Stimulated activated naive CD8-positive, alpha-beta T cell treated with anti-CD3 and anti-CD28 coated beads, Interleukin-15, Interleukin-2, amounts not matched to agents 100 ng/mL and 50 ng/mL, for 24 hours (primary cell): ENCODE data around the gene EEFSEC.
A peak's percentile ranks its signal among the peaks of the same experiment; 100 is the strongest.

Experiments used
- H3K27ac Mint-ChIP-seq: one replicate; pipeline ENCODE4 v1.8.0; 2021; ENCODE audit warnings: mild to moderate bottlenecking, mixed read lengths
- H3K27me3 Mint-ChIP-seq: one replicate; pipeline ENCODE4 v1.8.0; 2021; ENCODE audit warnings: mixed read lengths
- H3K36me3 Mint-ChIP-seq: one replicate; pipeline ENCODE4 v1.8.0; 2021; ENCODE audit warnings: low read depth, mixed read lengths
- H3K4me1 Mint-ChIP-seq: one replicate; pipeline ENCODE4 v1.8.0; 2021; ENCODE audit warnings: low read depth, mixed read lengths
- H3K4me3 Mint-ChIP-seq: one replicate; pipeline ENCODE4 v1.8.0; 2021; ENCODE audit warnings: mild to moderate bottlenecking, mixed read lengths
- H3K9me3 Mint-ChIP-seq: one replicate; pipeline ENCODE4 v1.8.0; 2021; ENCODE audit warnings: mixed read lengths

The EEFSEC gene

DNA sequence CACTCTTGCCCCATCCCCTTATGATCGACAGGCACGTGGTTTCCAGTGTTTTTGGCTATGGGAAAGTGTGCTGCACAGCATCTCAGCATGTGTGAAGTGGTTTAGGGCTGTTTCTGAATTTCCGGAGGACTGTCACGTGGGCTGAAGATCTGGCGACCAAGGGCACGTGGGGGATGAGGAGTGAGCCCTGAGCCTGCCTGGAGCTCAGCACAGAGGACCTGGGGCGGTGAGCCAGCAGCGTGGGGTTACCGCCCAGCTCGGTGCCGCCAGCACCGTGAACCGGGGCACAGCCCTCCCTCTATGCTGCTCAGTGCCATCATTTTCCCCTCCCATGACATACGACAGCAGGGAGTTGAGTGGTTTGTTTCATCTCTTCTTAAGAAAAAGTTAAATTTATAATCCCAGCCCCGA is 163.2 kb downstream of the EEFSEC start:
- H3K36me3 Mint-ChIP-seq = peaks cover 10% of the 10 kb centered on the region
- H3K27ac Mint-ChIP-seq = peak overlapping the region; percentile 66
- H3K4me3 Mint-ChIP-seq = no peak overlapping the region
- H3K9me3 Mint-ChIP-seq = no peaks in the 10 kb centered on the region
- peaks cover 25% of the 10 kb centered on the region for H3K4me1 Mint-ChIP-seq
- no peaks in the 10 kb centered on the region for H3K27me3 Mint-ChIP-seq

DNA sequence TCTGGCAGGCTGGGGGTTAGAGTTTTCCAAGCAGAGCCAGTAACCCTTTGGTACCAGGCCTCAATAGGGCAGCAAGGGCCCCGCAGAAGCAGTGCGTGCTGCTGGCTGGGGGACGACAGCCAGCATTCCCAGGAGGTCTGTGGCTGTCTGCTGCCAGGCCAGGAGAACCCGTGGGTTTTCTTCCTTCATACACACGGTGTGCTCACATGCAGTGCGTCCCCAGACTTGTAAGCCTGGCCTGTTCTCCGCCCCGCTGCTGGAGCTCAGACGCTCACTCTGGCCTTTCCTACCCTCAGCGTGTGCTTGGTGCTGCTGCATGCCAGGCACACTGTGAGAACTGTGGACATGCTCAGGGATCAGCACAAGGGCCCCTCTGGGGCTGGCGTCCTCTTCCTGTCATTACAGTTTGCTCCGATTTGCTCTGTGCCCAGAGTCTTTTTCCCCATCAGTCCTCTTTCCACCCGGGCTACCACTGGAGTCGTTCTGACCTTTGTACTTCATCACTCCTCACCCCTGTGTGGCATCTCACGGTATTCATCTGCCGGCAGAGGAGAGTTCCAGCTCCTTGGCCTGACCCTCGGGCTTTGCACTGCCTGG is 163.9 kb downstream of the EEFSEC start:
- H3K27ac Mint-ChIP-seq = peak overlapping the region; percentile 66
- no peaks in the 10 kb centered on the region for H3K9me3 Mint-ChIP-seq
- H3K4me1 Mint-ChIP-seq = peaks cover 25% of the 10 kb centered on the region
- peaks cover 7% of the 10 kb centered on the region for H3K36me3 Mint-ChIP-seq
- H3K27me3 Mint-ChIP-seq = no peaks in the 10 kb centered on the region
- no peak overlapping the region for H3K4me3 Mint-ChIP-seq

DNA sequence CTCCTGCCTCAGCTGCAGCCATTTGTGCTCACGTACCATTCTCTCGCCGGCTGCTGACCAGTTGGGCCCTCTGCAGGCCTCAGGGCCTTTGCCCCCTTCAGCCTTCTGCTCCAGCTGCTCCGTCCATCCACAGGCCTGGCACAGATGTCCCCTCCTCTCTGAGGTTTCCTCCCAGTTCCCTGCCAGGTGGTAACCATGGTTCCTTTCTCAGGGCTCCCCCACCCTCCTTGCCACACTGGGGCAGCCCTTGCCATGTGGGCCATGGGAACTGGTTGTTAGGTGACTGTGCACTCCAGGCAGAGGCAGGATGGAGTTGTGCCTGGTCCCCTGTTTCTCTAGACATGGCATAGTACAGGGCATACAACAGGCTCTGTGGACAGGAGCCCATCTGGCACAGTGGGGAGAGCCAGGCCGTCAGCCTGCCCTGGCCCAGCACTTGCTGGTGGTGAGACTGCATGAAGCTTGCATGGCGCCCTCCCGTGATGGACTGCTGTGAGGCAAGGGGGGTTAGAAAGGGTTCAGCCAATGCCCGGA is 164.5 kb downstream of the EEFSEC start:
- Mint-ChIP-seq H3K4me1 (peaks cover 25% of the 10 kb centered on the region), H3K4me3 (no peak overlapping the region), H3K27ac (no peak overlapping the region), H3K9me3 (no peaks in the 10 kb centered on the region), H3K36me3 (peaks cover 7% of the 10 kb centered on the region), H3K27me3 (no peaks in the 10 kb centered on the region)

DNA sequence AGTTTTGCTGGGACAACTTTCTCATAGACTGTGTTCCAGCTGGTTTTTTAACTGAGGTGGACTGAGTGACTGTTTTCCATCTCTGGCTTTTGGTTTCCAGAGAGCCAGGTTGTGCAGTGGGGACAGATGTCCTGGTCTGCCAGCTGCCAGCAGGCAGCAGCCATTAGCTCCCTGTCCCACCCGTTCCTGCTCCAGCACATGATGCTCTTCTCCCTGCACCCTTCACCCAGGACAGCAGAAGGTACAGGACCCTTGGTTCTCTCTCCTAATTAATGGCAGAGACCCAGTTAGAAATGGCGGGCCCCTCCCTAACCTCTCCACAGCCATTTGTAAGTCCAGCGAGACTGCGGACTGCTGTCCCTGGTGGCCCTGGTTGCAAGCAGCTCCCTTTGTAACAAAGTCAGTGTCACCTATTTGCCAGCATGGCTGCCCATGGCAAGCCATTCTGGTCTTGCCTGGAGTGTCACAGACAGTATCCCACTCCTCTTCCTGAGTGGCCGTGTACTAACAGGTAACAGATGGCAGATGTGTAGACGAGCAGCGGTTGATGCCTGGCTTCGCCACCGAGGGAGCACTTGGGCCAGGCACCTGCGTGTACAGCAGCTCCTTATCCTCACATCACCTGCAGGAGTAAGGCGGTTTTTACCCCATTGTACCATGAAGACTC is 165.1 kb downstream of the EEFSEC start:
- Mint-ChIP-seq H3K27me3 (no peaks in the 10 kb centered on the region), H3K36me3 (peaks cover 7% of the 10 kb centered on the region), H3K9me3 (no peaks in the 10 kb centered on the region), H3K4me3 (no peak overlapping the region), H3K4me1 (peaks cover 25% of the 10 kb centered on the region), H3K27ac (no peak overlapping the region)

DNA sequence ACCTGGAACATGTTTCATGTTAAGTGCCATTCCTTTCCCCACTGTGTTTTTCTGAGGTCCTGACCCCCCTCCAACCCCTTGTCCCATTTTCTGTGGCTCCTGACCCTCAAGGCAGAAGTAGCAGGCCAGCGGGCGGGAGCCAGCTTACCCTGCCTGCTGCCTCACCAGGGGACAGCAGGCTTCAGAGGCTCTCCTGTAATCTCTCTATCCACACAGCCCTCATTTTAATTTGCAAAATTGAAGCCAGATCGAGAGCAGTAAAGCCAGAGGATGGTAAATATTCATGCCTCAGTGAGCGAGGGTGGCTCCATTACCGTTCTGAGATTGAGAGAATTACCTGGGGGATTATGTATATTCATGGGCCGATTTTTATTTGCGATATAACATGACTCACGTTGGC is 165.8 kb downstream of the EEFSEC start:
- Mint-ChIP-seq H3K27me3 (no peaks in the 10 kb centered on the region), H3K36me3 (peaks cover 7% of the 10 kb centered on the region), H3K27ac (no peak overlapping the region), H3K4me3 (no peak overlapping the region), H3K9me3 (no peaks in the 10 kb centered on the region), H3K4me1 (peaks cover 25% of the 10 kb centered on the region)

DNA sequence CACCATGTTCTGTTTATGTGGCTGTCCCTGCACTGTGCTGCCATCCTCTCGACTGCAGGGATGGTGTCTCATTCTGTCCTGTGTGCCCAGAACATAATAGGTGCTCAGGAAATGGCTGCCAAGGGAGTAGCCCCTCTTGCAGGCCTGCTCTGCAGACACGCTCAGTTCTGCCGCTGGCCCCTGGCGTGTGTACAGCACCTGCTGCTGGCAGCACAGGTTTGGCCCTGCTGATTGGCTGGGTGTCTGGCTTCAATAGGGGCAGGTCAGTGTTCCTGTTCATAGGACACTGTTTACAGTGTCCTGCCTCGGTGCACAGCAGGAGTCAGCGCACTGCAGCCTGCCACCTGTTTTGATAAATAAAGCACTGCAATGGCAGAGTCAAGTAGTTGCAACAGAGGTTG is 166.5 kb downstream of the EEFSEC start:
- H3K9me3 Mint-ChIP-seq = no peaks in the 10 kb centered on the region
- H3K4me3 Mint-ChIP-seq = no peak overlapping the region
- H3K36me3 Mint-ChIP-seq = peaks cover 7% of the 10 kb centered on the region
- H3K4me1 Mint-ChIP-seq = peaks cover 25% of the 10 kb centered on the region
- H3K27me3 Mint-ChIP-seq = no peaks in the 10 kb centered on the region
- H3K27ac Mint-ChIP-seq = no peak overlapping the region

DNA sequence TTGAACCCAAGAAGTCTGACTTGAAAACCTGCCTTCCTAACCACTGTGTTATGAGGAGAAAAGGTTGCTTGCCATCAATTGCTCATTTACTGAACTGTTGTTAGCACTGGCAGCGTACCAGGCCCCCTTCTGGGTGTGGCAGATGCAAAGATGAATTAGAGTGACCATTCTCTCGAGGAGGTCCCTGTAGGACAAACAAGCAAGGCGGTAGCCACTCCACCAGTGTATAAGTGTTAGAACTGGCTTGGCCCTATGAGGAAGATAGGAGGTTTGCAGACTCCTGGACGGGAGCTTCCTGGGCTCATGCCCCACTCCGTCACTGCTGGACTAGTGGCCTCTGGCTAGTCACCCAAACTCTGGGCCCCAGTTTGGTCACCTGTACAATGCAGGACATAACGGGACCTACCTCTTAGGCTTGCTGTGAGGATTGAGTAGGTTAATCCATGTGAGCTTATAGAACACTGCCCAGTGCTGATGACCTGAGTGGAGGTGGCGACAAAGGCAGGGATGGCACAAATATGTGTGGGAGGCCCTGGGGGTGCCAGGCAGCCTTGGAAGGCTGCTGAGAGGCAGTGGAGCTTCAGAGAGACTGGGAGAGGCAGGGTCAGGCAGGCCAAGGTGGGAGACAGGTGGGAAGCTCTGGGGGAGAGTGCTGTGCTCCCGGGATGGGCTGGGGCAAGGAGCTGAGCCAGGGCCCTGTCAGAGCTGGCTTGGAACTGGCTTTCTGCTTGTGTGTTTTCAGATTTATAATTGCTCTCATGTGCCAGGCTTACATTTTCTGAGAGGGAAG is 167.5 kb downstream of the EEFSEC start:
- Mint-ChIP-seq H3K27ac (no peak overlapping the region), H3K27me3 (no peaks in the 10 kb centered on the region), H3K9me3 (no peaks in the 10 kb centered on the region), H3K36me3 (peaks cover 7% of the 10 kb centered on the region), H3K4me1 (peaks cover 25% of the 10 kb centered on the region), H3K4me3 (no peak overlapping the region)

DNA sequence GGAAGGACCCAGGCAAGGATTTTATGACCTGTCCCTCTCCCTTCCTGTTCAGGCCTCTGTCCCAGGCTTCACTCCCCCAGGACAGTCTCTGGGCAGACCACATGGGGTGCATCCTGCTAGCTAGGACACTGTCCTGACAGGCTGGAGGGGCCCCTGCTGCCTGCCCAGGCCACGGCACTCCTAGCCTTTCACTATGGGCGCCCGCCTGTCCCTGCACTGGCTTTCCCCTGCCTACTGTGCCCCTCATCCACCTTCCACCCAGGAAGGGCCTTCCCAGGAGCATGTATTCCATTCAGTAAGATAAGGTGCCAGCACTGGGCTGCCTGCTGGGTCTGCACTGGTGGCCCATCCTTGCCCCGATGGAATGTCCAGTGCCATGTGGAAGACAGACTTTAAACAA is 168.1 kb downstream of the EEFSEC start:
- Mint-ChIP-seq H3K36me3 (peaks cover 7% of the 10 kb centered on the region), H3K27ac (no peak overlapping the region), H3K4me1 (peaks cover 20% of the 10 kb centered on the region), H3K27me3 (no peaks in the 10 kb centered on the region), H3K9me3 (no peaks in the 10 kb centered on the region), H3K4me3 (no peak overlapping the region)

DNA sequence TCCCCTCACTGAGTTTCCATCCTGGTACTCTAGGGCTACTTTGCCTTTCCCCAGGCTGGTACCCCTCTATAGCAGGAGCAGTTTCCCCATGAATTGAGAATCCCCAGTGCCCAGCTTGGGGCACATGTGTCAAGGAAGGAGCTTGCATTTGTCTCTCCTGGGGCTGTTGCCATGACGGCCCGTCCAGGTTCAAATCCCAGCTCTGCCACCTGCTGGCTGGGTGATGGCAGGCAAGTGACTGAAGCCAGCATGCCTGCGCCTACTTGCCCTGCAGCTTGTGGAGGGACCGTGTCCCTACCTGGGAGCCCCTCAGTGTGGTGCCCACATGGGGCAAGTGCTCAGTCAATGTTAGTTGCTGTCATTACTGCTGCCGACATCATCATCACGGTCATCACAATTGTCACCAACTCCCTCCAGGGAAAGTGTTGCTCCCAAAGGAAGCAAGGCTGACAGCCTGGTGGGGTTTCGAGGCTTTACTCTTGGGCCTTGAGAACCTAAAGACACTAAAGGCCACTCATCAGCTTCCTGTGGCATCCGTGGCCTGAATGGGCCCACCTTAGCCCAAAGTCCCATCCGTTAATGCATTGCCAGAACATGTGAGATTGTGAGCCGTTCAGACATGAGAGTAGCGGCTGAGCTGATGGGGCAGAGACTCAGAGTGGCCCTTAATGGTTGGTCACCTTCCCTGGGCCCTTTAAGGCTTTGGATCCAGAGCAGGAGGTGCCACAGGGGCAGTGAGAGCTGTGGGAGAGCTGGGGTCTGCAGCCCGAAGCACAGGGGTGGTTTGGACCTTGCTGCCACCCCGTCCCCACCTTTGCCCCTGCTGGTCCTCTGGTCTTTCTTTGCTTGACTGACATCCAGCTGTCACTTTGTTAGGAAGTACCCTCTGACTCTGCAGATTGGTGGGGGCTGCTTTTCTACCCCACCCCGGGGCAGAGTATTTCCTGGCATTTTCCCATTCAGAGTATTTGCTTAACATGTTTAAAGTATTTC is 169.0 kb downstream of the EEFSEC start:
- no peak overlapping the region for H3K27ac Mint-ChIP-seq
- no peak overlapping the region for H3K4me3 Mint-ChIP-seq
- H3K36me3 Mint-ChIP-seq = peaks cover 11% of the 10 kb centered on the region
- peaks cover 19% of the 10 kb centered on the region for H3K4me1 Mint-ChIP-seq
- no peaks in the 10 kb centered on the region for H3K27me3 Mint-ChIP-seq
- H3K9me3 Mint-ChIP-seq = no peaks in the 10 kb centered on the region

DNA sequence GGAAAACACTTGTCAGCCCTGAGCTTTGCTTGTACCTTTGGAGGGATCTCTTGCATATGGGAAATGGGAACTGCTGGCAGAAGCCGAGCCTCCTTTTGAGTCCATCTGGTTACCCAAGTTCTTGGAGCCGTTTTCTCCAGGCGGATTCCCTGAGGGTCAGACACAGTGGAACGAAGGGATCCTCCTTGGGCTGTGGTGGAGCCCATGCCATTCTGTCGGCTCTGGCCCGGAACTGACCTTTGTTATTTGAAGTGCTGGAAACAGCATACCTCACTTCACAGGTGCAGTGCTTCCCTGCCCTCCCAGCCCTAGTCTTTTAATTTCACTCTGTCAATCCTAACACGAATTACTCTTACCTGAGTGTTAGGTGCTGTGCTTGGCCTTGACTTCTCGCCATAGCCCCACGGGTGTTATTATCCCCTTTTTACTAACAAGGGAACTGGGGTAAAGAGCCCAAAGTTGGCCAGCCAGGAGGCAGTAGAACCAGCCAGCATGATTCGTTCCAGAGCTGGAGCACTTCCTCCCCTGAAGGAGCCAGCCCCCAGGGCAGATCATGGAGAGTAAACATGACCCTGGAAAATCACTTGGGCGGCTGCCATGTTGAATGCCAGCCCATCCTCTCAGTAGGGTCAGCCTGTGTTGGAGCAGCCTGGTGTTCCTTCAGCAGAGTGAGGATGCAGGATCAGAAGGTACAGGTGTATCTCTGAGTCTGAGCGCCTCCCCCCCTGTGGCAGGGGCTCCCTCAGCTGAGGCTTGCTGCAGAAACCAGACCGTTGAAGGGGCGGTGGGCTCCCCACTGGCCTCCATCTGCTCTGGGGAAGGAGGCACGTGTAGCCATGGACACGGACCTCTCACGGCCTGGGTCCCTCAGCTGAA is 170.2 kb downstream of the EEFSEC start:
- no peaks in the 10 kb centered on the region for H3K9me3 Mint-ChIP-seq
- no peaks in the 10 kb centered on the region for H3K27me3 Mint-ChIP-seq
- peaks cover 10% of the 10 kb centered on the region for H3K4me1 Mint-ChIP-seq
- H3K36me3 Mint-ChIP-seq = peaks cover 11% of the 10 kb centered on the region
- H3K4me3 Mint-ChIP-seq = no peak overlapping the region
- no peak overlapping the region for H3K27ac Mint-ChIP-seq

DNA sequence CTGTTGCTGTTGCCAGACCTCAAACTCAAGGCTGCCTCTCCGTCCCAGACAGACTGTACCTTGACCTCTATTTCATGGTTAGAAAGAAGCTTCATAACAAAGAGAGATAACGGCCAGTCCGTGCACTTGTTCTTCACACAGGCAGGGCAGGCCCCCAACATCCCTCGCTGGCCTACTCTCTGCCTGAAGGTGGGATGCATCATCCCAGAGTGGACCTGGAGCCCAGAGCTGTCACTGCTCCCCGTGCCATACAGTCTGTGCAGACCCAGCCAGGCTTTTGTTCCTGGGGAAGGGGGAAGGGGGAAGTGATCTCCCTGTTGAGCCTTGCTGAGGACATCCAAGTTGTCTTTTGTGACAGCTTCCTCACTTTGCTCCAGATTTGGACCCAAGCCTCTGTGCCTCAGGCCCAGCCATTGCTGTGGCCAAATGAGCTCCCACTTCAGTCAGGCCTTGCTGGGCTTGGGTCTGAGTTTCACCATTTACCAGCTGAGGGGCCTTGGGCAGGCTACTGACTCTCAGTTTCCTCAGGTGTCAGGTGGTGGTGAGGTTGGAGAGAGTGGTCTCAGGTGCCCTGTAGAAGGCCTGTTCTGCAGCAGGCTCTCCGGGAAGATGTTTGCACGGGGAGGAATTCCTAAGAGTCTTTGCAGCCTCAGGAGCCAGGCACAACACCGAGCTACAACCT is 171.8 kb downstream of the EEFSEC start:
- H3K9me3 Mint-ChIP-seq = no peaks in the 10 kb centered on the region
- H3K4me1 Mint-ChIP-seq = peaks cover 7% of the 10 kb centered on the region
- no peak overlapping the region for H3K27ac Mint-ChIP-seq
- no peaks in the 10 kb centered on the region for H3K27me3 Mint-ChIP-seq
- no peak overlapping the region for H3K4me3 Mint-ChIP-seq
- H3K36me3 Mint-ChIP-seq = peaks cover 7% of the 10 kb centered on the region

DNA sequence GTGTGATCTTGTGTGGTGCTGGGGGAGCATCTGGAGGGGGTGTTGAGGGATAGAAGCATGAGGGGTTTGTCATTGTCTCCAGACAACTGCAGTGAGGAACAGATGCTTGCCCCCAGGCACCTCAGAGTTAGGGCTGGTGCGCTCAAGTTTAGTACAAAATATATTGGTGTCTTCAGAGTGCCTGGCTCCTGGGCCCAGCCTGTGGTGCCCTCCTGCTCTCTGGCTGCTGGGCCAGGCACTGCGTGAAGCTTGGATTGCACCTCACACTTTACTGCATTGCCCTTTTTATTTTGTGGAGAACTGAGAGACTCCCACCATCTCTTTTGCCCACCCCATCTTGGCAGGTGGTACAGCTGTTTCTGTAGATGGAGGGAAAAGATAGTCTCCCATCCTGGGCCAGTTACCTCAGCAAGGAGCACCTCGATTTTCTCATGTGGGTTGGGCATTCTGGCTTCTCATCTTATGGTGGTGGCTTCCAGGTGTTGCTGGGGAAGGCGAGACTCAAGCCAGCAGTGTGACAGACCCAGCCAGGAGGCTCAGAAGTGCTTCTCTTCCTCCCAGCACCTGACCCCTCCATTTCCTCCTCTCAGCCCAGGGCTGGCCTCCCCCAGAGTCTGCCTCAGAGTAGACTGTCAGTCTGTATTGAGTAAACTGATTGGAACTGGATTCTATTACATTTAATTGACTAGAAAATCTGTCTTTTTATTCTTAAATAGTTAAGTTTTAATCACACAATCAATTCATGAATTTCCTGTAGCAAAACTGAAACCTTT is 173.0 kb downstream of the EEFSEC start:
- peaks cover 7% of the 10 kb centered on the region for H3K4me1 Mint-ChIP-seq
- no peak overlapping the region for H3K4me3 Mint-ChIP-seq
- no peaks in the 10 kb centered on the region for H3K27me3 Mint-ChIP-seq
- no peaks in the 10 kb centered on the region for H3K9me3 Mint-ChIP-seq
- H3K27ac Mint-ChIP-seq = peak overlapping the region; percentile 38
- peaks cover 4% of the 10 kb centered on the region for H3K36me3 Mint-ChIP-seq

DNA sequence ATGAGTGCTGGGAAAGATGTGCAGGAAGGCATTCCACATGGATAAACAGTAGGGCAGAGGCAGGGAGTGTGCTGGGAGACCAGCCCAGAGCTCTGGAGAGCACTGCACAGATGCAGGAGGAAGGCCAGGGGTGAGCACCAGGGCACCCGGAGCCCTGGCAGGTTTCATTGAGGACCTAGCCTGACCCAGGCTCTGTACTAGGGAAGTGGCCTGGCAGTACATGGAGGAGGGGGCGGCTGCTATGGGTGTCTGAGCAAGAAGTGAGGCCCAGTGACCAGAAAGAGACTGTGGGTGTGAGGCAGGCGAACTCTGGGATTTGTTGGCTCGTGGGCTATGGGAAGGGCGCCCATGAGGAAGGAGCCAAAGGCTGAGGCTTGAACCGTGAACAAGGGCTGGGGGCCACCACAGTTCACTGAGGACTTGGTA is 174.3 kb downstream of the EEFSEC start:
- Mint-ChIP-seq H3K27me3 (no peaks in the 10 kb centered on the region), H3K4me1 (peaks cover 7% of the 10 kb centered on the region), H3K36me3 (peaks cover 4% of the 10 kb centered on the region), H3K9me3 (no peaks in the 10 kb centered on the region), H3K4me3 (no peak overlapping the region), H3K27ac (no peak overlapping the region)
